ENCODE measurements around the gene UGT1A4. TPM values are rescaled to one million over a fixed set of nuclear protein-coding genes. Genes with fewer than 3 reads are reported as not detected.

UGT1A4 gene
- total RNA-seq, 1 donor from 2014 or later: 0.98 TPM

GRCh38 chr2:233821709-233822100 lies 103.2 kb downstream of the UGT1A4 start:
- H3K27me3 ChIP-seq: no peaks in the 10 kb centered on the region
- H3K4me3 ChIP-seq: no peak overlapping the region
- intact Hi-C loops (cut with DNase I): no loop called here
- no peaks in the 10 kb centered on the region for H3K4me1 ChIP-seq
- TF ChIP-seq POLR2AphosphoS5 (IDR thresholded peaks at IDR 0.05; ENCODE audit: insufficient read depth in 1 of 2, low read depth in 1 of 2): no peak
- no peak for TF ChIP-seq POLR2A (IDR thresholded peaks at IDR 0.05)
- TF ChIP-seq CTCF (IDR thresholded peaks at IDR 0.05): no peak
- no peaks in the 10 kb centered on the region for H3K9me3 ChIP-seq
- no peak for DNase-seq (ENCODE audit: extremely low spot score in 2 of 2)
- no peaks in the 10 kb centered on the region for H3K36me3 ChIP-seq
- no peak overlapping the region for H3K27ac ChIP-seq

GRCh38 chr2:233822101-233822771 lies 103.7 kb downstream of the UGT1A4 start:
- Histone ChIP-seq H3K4me1 (no peaks in the 10 kb centered on the region), H3K36me3 (no peaks in the 10 kb centered on the region), H3K27ac (no peak overlapping the region), H3K4me3 (no peak overlapping the region), H3K9me3 (no peaks in the 10 kb centered on the region), H3K27me3 (no peaks in the 10 kb centered on the region)
- intact Hi-C loops (cut with DNase I): no loop called here
- TF ChIP-seq POLR2A (IDR thresholded peaks at IDR 0.05): no peak
- no peak for TF ChIP-seq POLR2AphosphoS5 (IDR thresholded peaks at IDR 0.05; ENCODE audit: insufficient read depth in 1 of 2, low read depth in 1 of 2)
- TF ChIP-seq CTCF (IDR thresholded peaks at IDR 0.05): no peak
- no peak for DNase-seq (ENCODE audit: extremely low spot score in 2 of 2)

Other genes starting within 250 kb of the UGT1A4 start
- 50.1 TPM for gene USP40, start 152.0 kb upstream of the UGT1A4 start, total RNA-seq
- gene UGT1A8, start 101.1 kb upstream of the UGT1A4 start, total RNA-seq: not detected
- gene UGT1A10, start 82.3 kb upstream of the UGT1A4 start, total RNA-seq: not detected
- not detected for gene UGT1A9, start 46.8 kb upstream of the UGT1A4 start, total RNA-seq
- gene UGT1A7, start 36.8 kb upstream of the UGT1A4 start, total RNA-seq: 4.9 TPM
- gene UGT1A6, start 25.8 kb upstream of the UGT1A4 start, total RNA-seq: 14.0 TPM
- gene UGT1A5, start 5.8 kb upstream of the UGT1A4 start, total RNA-seq: 1.2 TPM
- not detected for gene UGT1A3, start 10.3 kb downstream of the UGT1A4 start, total RNA-seq
- 0.98 TPM for gene UGT1A1, start 41.5 kb downstream of the UGT1A4 start, total RNA-seq
- not detected for gene MROH2A, start 59.6 kb downstream of the UGT1A4 start, total RNA-seq
- gene HJURP, start 135.8 kb downstream of the UGT1A4 start, total RNA-seq: 2.2 TPM
- not detected for gene TRPM8, start 198.6 kb downstream of the UGT1A4 start, total RNA-seq

All from vagina (tissue), 2 donors.